ENCODE results near the gene TPST2.

Gene TPST2

GRCh38 chr22:26610996-26611395 is 21.1 kb upstream of the TPST2 start:
- Histone ChIP-seq H3K9ac (ENCODE audit: insufficient read length, low read depth) (no peak overlapping the region), H3K4me3 (ENCODE audit: insufficient read length, low read depth) (no peak overlapping the region), H3K4me1 (ENCODE audit: insufficient read depth, insufficient read length) (peaks cover 5% of the 10 kb centered on the region), H3K9me3 (ENCODE audit: insufficient read depth, low read length) (no peaks in the 10 kb centered on the region), H3K27me3 (ENCODE audit: insufficient read depth, insufficient read length) (peaks cover 2% of the 10 kb centered on the region), H3K36me3 (ENCODE audit: insufficient read depth, insufficient read length, low read length) (no peaks in the 10 kb centered on the region)
- no peak for DNase-seq (ENCODE audit: low read depth, low spot score)
- no peak for TF ChIP-seq YY1 (IDR thresholded peaks at IDR 0.05; ENCODE audit: insufficient read depth, insufficient read length)

GRCh38 chr22:26610072-26610958 is 20.4 kb upstream of the TPST2 start:
- Histone ChIP-seq H3K27me3 (ENCODE audit: insufficient read depth, insufficient read length) (peaks cover 2% of the 10 kb centered on the region), H3K9me3 (ENCODE audit: insufficient read depth, low read length) (no peaks in the 10 kb centered on the region), H3K36me3 (ENCODE audit: insufficient read depth, insufficient read length, low read length) (no peaks in the 10 kb centered on the region), H3K9ac (ENCODE audit: insufficient read length, low read depth) (no peak overlapping the region), H3K4me3 (ENCODE audit: insufficient read length, low read depth) (no peak overlapping the region), H3K4me1 (ENCODE audit: insufficient read depth, insufficient read length) (peaks cover 5% of the 10 kb centered on the region)
- TF ChIP-seq YY1 (IDR thresholded peaks at IDR 0.05; ENCODE audit: insufficient read depth, insufficient read length), result no peak
- no peak for TF ChIP-seq ZNF274 (IDR thresholded peaks at IDR 0.05; ENCODE audit: low read depth, low read length)
- no peak for TF ChIP-seq SUZ12 (IDR thresholded peaks at IDR 0.05; ENCODE audit: extremely low read depth, insufficient read depth, insufficient read length)
- no peak for DNase-seq (ENCODE audit: low read depth, low spot score)

- no peak overlapping the region for H3K9ac ChIP-seq (ENCODE audit: insufficient read length, low read depth)
- no peaks in the 10 kb centered on the region for H3K36me3 ChIP-seq (ENCODE audit: insufficient read depth, insufficient read length, low read length)
- peaks cover 5% of the 10 kb centered on the region for H3K4me1 ChIP-seq (ENCODE audit: insufficient read depth, insufficient read length)
- DNase-seq (ENCODE audit: low read depth, low spot score), result no peak
- TF ChIP-seq YY1 (IDR thresholded peaks at IDR 0.05; ENCODE audit: insufficient read depth, insufficient read length), result no peak
- TF ChIP-seq ZNF274 (IDR thresholded peaks at IDR 0.05; ENCODE audit: low read depth, low read length), result no peak
- TF ChIP-seq SUZ12 (IDR thresholded peaks at IDR 0.05; ENCODE audit: extremely low read depth, insufficient read depth, insufficient read length), result no peak
- H3K4me3 ChIP-seq (ENCODE audit: insufficient read length, low read depth), result no peak overlapping the region
- H3K9me3 ChIP-seq (ENCODE audit: insufficient read depth, low read length), result no peaks in the 10 kb centered on the region
- H3K27me3 ChIP-seq (ENCODE audit: insufficient read depth, insufficient read length), result peaks cover 2% of the 10 kb centered on the region
Measured at GRCh38 chr22:26609287-26609686, 19.4 kb upstream of the TPST2 start.

- no peaks in the 10 kb centered on the region for H3K36me3 ChIP-seq (ENCODE audit: insufficient read depth, insufficient read length, low read length)
- no peak overlapping the region for H3K4me3 ChIP-seq (ENCODE audit: insufficient read length, low read depth)
- TF ChIP-seq ZNF274 (IDR thresholded peaks at IDR 0.05; ENCODE audit: low read depth, low read length) (no peak), YY1 (IDR thresholded peaks at IDR 0.05; ENCODE audit: insufficient read depth, insufficient read length) (no peak), SUZ12 (IDR thresholded peaks at IDR 0.05; ENCODE audit: extremely low read depth, insufficient read depth, insufficient read length) (no peak)
- DNase-seq (ENCODE audit: low read depth, low spot score), result no peak
- H3K9me3 ChIP-seq (ENCODE audit: insufficient read depth, low read length), result no peaks in the 10 kb centered on the region
- no peak overlapping the region for H3K9ac ChIP-seq (ENCODE audit: insufficient read length, low read depth)
- H3K27me3 ChIP-seq (ENCODE audit: insufficient read depth, insufficient read length), result peaks cover 1% of the 10 kb centered on the region
- peaks cover 5% of the 10 kb centered on the region for H3K4me1 ChIP-seq (ENCODE audit: insufficient read depth, insufficient read length)
Measured at GRCh38 chr22:26608129-26608528, 18.2 kb upstream of the TPST2 start.

- H3K36me3 ChIP-seq (ENCODE audit: insufficient read depth, insufficient read length, low read length), result no peaks in the 10 kb centered on the region
- no peak for TF ChIP-seq ZNF274 (IDR thresholded peaks at IDR 0.05; ENCODE audit: low read depth, low read length)
- no peak for TF ChIP-seq SUZ12 (IDR thresholded peaks at IDR 0.05; ENCODE audit: extremely low read depth, insufficient read depth, insufficient read length)
- no peak for TF ChIP-seq YY1 (IDR thresholded peaks at IDR 0.05; ENCODE audit: insufficient read depth, insufficient read length)
- no peaks in the 10 kb centered on the region for H3K9me3 ChIP-seq (ENCODE audit: insufficient read depth, low read length)
- no peaks in the 10 kb centered on the region for H3K27me3 ChIP-seq (ENCODE audit: insufficient read depth, insufficient read length)
- DNase-seq (ENCODE audit: low read depth, low spot score), result no peak
- H3K4me3 ChIP-seq (ENCODE audit: insufficient read length, low read depth), result no peak overlapping the region
- peaks cover 2% of the 10 kb centered on the region for H3K4me1 ChIP-seq (ENCODE audit: insufficient read depth, insufficient read length)
- H3K9ac ChIP-seq (ENCODE audit: insufficient read length, low read depth), result no peak overlapping the region
Measured at GRCh38 chr22:26606611-26607010, 16.7 kb upstream of the TPST2 start.

GRCh38 chr22:26604368-26604767 is 14.4 kb upstream of the TPST2 start:
- no peaks in the 10 kb centered on the region for H3K36me3 ChIP-seq (ENCODE audit: insufficient read depth, insufficient read length, low read length)
- DNase-seq (ENCODE audit: low read depth, low spot score), result no peak
- H3K4me1 ChIP-seq (ENCODE audit: insufficient read depth, insufficient read length), result peaks cover 5% of the 10 kb centered on the region
- no peak overlapping the region for H3K4me3 ChIP-seq (ENCODE audit: insufficient read length, low read depth)
- H3K27me3 ChIP-seq (ENCODE audit: insufficient read depth, insufficient read length), result no peaks in the 10 kb centered on the region
- no peaks in the 10 kb centered on the region for H3K9me3 ChIP-seq (ENCODE audit: insufficient read depth, low read length)
- TF ChIP-seq SUZ12 (IDR thresholded peaks at IDR 0.05; ENCODE audit: extremely low read depth, insufficient read depth, insufficient read length) (no peak), ZNF274 (IDR thresholded peaks at IDR 0.05; ENCODE audit: low read depth, low read length) (no peak), YY1 (IDR thresholded peaks at IDR 0.05; ENCODE audit: insufficient read depth, insufficient read length) (no peak)
- no peak overlapping the region for H3K9ac ChIP-seq (ENCODE audit: insufficient read length, low read depth)

- Histone ChIP-seq H3K9me3 (ENCODE audit: insufficient read depth, low read length) (no peaks in the 10 kb centered on the region), H3K4me3 (ENCODE audit: insufficient read length, low read depth) (no peak overlapping the region), H3K27me3 (ENCODE audit: insufficient read depth, insufficient read length) (no peaks in the 10 kb centered on the region), H3K4me1 (ENCODE audit: insufficient read depth, insufficient read length) (peaks cover 5% of the 10 kb centered on the region), H3K9ac (ENCODE audit: insufficient read length, low read depth) (peak overlapping the region; percentile 10), H3K36me3 (ENCODE audit: insufficient read depth, insufficient read length, low read length) (no peaks in the 10 kb centered on the region)
- no peak for DNase-seq (ENCODE audit: low read depth, low spot score)
- TF ChIP-seq SUZ12 (IDR thresholded peaks at IDR 0.05; ENCODE audit: extremely low read depth, insufficient read depth, insufficient read length), result no peak
Measured at GRCh38 chr22:26602127-26602526, 12.2 kb upstream of the TPST2 start.
